HG02870 (cell line): ENCODE measurements around the gene MGAT4B.
"Not testable (repeated sequence)": the region's sequence is repeated elsewhere in the genome, so short reads cannot be mapped to it uniquely, and the experiment has no call there.

ENCODE experiments used
- ATAC-seq: cut with Tn5 transposase; IDR thresholded peaks from one replicate; pipeline ENCODE4 v1.9.1; 2021; ENCODE audit warnings: mild to moderate bottlenecking, moderate library complexity; ENCODE audit not compliant: unreplicated experiment

Gene MGAT4B

GRCh38 chr5:179806250-179807048 is at the start of gene MGAT4B:
MGAT4B (minus strand) TSS chr5:179806866; CDS start chr5:179806583, 283 bp downstream.
- ATAC-seq = peak; percentile 55

- no peak for ATAC-seq
Measured at GRCh38 chr5:179854356-179854755, 47.7 kb upstream of the MGAT4B start.

GRCh38 chr5:179852993-179853547 is 46.4 kb upstream of the MGAT4B start:
- ATAC-seq = peak; percentile 77

- no peak for ATAC-seq
Measured at GRCh38 chr5:179841621-179842020, 35.0 kb upstream of the MGAT4B start.

- no peak for ATAC-seq
Measured at GRCh38 chr5:179840766-179841165, 34.1 kb upstream of the MGAT4B start.

GRCh38 chr5:179840321-179840720 is 33.7 kb upstream of the MGAT4B start:
- no peak for ATAC-seq

- ATAC-seq = no peak
Measured at GRCh38 chr5:179839328-179840256, 32.9 kb upstream of the MGAT4B start.

- no peak for ATAC-seq
Measured at GRCh38 chr5:179837076-179838011, 30.7 kb upstream of the MGAT4B start.

GRCh38 chr5:179836225-179837019 is 29.8 kb upstream of the MGAT4B start:
- ATAC-seq = no peak

GRCh38 chr5:179834871-179835270 is 28.2 kb upstream of the MGAT4B start:
- ATAC-seq = not testable (repeated sequence)

- ATAC-seq = no peak
Measured at GRCh38 chr5:179834120-179834519, 27.5 kb upstream of the MGAT4B start.

- no peak for ATAC-seq
Measured at GRCh38 chr5:179833709-179834070, 27.0 kb upstream of the MGAT4B start.

- no peak for ATAC-seq
Measured at GRCh38 chr5:179833056-179833708, 26.5 kb upstream of the MGAT4B start.

- no peak for ATAC-seq
Measured at GRCh38 chr5:179832039-179832745, 25.5 kb upstream of the MGAT4B start.

- ATAC-seq = no peak
Measured at GRCh38 chr5:179830818-179831468, 24.3 kb upstream of the MGAT4B start.

GRCh38 chr5:179829732-179830435 is 23.2 kb upstream of the MGAT4B start:
- no peak for ATAC-seq

GRCh38 chr5:179828756-179829421 is 22.2 kb upstream of the MGAT4B start:
- no peak for ATAC-seq
